KMS-11 (cell line): ENCODE results near the gene HOOK1.

ENCODE experiments used
- H2AFZ ChIP-seq: fragments of 200-600 bp; sonication (generic); 2 replicates; pipeline ENCODE4 v1.6.1; 2016; ENCODE audit warnings: antibody characterized with exemption, mixed run types, low read depth
- H3K27ac ChIP-seq: fragments of 200-600 bp; sonication (generic); 2 replicates; pipeline ENCODE4 v1.6.1; 2016; ENCODE audit warnings: mild to moderate bottlenecking, mixed run types
- H3K27me3 ChIP-seq: fragments of 200-600 bp; sonication (generic); 2 replicates; pipeline ENCODE4 v1.6.1; 2017; ENCODE audit warnings: mild to moderate bottlenecking, low read depth, mixed run types, moderate library complexity; ENCODE audit not compliant: insufficient read depth
- H3K36me3 ChIP-seq: fragments of 200-600 bp; sonication (generic); 2 replicates; pipeline ENCODE4 v1.6.1; 2017; ENCODE audit warnings: mild to moderate bottlenecking, mixed run types; ENCODE audit not compliant: insufficient read depth
- H3K4me1 ChIP-seq: fragments of 200-600 bp; sonication (generic); 2 replicates; pipeline ENCODE4 v1.6.1; 2016; ENCODE audit warnings: mild to moderate bottlenecking, low read depth, mixed run types; ENCODE audit not compliant: poor library complexity, severe bottlenecking
- H3K4me2 ChIP-seq: fragments of 200-600 bp; sonication (generic); 2 replicates; pipeline ENCODE4 v1.7.0; 2016; ENCODE audit warnings: mild to moderate bottlenecking, mixed run types
- H3K4me3 ChIP-seq: fragments of 200-600 bp; sonication (generic); IDR thresholded peaks from 2 replicates; pipeline ENCODE4 v1.6.1; 2017; ENCODE audit warnings: low read depth, low read length, mixed read lengths; ENCODE audit not compliant: insufficient read depth
- H3K79me2 ChIP-seq: fragments of 200-600 bp; sonication (generic); 2 replicates; pipeline ENCODE4 v1.6.1; 2016; ENCODE audit warnings: low read depth, mixed run types; ENCODE audit not compliant: insufficient read depth
- H3K9ac ChIP-seq: fragments of 200-600 bp; sonication (generic); 2 replicates; pipeline ENCODE4 v1.6.1; 2016; ENCODE audit warnings: mild to moderate bottlenecking, mixed run types
- H4K20me1 ChIP-seq: fragments of 200-600 bp; sonication (generic); 2 replicates; pipeline ENCODE4 v1.6.1; 2016; ENCODE audit warnings: mild to moderate bottlenecking, mixed run types; ENCODE audit not compliant: insufficient read depth
- TF ChIP-seq, protein P1 (sequence below): fragments of 200-600 bp; sonication (generic); conservative IDR thresholded peaks from 2 replicates; pipeline ENCODE4 v1.6.1; 2017; ENCODE audit warnings: low read depth, mild to moderate bottlenecking, antibody characterized with exemption, low read length, moderate library complexity, mixed read lengths

HOOK1 gene

GRCh38 chr1:59814901-59815825 is at the start of gene HOOK1:
TSS of gene HOOK1 (plus strand) at chr1:59814949. CDS start at chr1:59815118, 169 bp downstream.
- Histone ChIP-seq H3K4me3 (peak within 1 kb of the TSS; percentile 96), H2AFZ (peak within 1 kb of the TSS; percentile 90), H3K9ac (peak within 1 kb of the TSS; percentile 82), H3K4me1 (peaks cover 41% of the 10 kb centered on the region), H3K79me2 (peaks cover 48% of the 10 kb centered on the region; the same call in 1 of the 2 replicates), H4K20me1 (no peaks in the 10 kb centered on the region), H3K4me2 (peak within 1 kb of the TSS; percentile 81), H3K27ac (peak within 1 kb of the TSS; percentile 34), H3K27me3 (no peaks in the 10 kb centered on the region), H3K36me3 (no peaks in the 10 kb centered on the region)
- TF ChIP-seq, protein P1, sequence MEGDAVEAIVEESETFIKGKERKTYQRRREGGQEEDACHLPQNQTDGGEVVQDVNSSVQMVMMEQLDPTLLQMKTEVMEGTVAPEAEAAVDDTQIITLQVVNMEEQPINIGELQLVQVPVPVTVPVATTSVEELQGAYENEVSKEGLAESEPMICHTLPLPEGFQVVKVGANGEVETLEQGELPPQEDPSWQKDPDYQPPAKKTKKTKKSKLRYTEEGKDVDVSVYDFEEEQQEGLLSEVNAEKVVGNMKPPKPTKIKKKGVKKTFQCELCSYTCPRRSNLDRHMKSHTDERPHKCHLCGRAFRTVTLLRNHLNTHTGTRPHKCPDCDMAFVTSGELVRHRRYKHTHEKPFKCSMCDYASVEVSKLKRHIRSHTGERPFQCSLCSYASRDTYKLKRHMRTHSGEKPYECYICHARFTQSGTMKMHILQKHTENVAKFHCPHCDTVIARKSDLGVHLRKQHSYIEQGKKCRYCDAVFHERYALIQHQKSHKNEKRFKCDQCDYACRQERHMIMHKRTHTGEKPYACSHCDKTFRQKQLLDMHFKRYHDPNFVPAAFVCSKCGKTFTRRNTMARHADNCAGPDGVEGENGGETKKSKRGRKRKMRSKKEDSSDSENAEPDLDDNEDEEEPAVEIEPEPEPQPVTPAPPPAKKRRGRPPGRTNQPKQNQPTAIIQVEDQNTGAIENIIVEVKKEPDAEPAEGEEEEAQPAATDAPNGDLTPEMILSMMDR: no peak

GRCh38 chr1:59765011-59765730 is 49.6 kb upstream of the HOOK1 start:
- H3K36me3 ChIP-seq: no peaks in the 10 kb centered on the region
- H3K4me1 ChIP-seq: peaks cover 94% of the 10 kb centered on the region
- H3K4me2 ChIP-seq: peak overlapping the region; percentile 67
- TF ChIP-seq, protein P1: no peak
- H3K27ac ChIP-seq: peak overlapping the region; percentile 51
- no peaks in the 10 kb centered on the region for H3K79me2 ChIP-seq
- H3K27me3 ChIP-seq: no peaks in the 10 kb centered on the region
- no peaks in the 10 kb centered on the region for H4K20me1 ChIP-seq
- peak overlapping the region; percentile 10; the same call in 1 of the 2 replicates for H3K9ac ChIP-seq
- peak overlapping the region; percentile 72 for H2AFZ ChIP-seq
- H3K4me3 ChIP-seq: no peak overlapping the region

DNA sequence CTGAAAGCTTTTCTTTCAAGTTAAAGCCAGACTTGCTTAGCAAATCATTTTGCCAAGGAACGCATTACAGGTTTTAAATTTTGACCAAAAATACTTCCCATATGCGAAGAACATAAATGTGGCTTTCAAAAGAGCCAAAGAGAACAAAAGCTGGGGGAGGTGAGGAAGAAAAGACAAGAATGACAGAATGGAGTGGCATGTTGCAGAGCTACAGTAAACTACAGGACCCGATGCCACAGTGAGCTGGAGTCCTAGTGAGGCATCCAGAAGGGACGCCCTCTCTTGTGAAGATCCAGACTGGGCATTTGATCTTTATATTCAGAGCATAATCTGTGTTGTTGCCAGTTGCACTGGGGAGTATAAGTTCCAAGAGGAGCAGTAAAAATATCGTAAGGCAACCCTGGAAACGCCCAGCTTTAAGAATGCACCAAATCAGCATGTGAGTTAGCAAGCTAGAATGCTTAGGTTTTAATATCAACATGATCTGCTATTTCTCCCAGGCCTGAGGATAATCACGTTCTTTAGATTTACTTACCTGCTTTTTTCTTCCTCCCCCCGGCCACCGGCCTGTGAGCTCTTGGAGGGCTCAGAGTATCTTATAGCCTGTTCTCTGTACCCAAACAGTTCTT is 48.4 kb upstream of the HOOK1 start:
- TF ChIP-seq, protein P1: no peak
- H3K4me2 ChIP-seq: peak overlapping the region; percentile 67
- peak overlapping the region; percentile 10; the same call in 1 of the 2 replicates for H3K9ac ChIP-seq
- no peaks in the 10 kb centered on the region for H3K36me3 ChIP-seq
- H2AFZ ChIP-seq: peak overlapping the region; percentile 72
- H4K20me1 ChIP-seq: no peaks in the 10 kb centered on the region
- H3K4me1 ChIP-seq: peaks cover 82% of the 10 kb centered on the region
- no peaks in the 10 kb centered on the region for H3K79me2 ChIP-seq
- no peaks in the 10 kb centered on the region for H3K27me3 ChIP-seq
- peak overlapping the region; percentile 67 for H3K4me3 ChIP-seq
- peak overlapping the region; percentile 51 for H3K27ac ChIP-seq

- Histone ChIP-seq H3K36me3 (no peaks in the 10 kb centered on the region), H2AFZ (peak overlapping the region; percentile 72; the same call in 1 of the 2 replicates), H3K27ac (no peak overlapping the region), H3K79me2 (no peaks in the 10 kb centered on the region), H3K4me1 (peaks cover 74% of the 10 kb centered on the region), H3K9ac (no peak overlapping the region), H3K4me2 (peak overlapping the region; percentile 67), H3K27me3 (no peaks in the 10 kb centered on the region), H3K4me3 (no peak overlapping the region), H4K20me1 (no peaks in the 10 kb centered on the region)
- TF ChIP-seq, protein P1: no peak
Measured at GRCh38 chr1:59767119-59767518, 47.6 kb upstream of the HOOK1 start.
